GM18868 (cell line): ENCODE data around the gene CALB2.

ENCODE experiments used
- ATAC-seq: cut with Tn5 transposase; IDR thresholded peaks from one replicate; pipeline ENCODE4 v1.9.1; 2021; ENCODE audit warnings: mild to moderate bottlenecking, moderate library complexity; ENCODE audit not compliant: unreplicated experiment

Gene CALB2

DNA sequence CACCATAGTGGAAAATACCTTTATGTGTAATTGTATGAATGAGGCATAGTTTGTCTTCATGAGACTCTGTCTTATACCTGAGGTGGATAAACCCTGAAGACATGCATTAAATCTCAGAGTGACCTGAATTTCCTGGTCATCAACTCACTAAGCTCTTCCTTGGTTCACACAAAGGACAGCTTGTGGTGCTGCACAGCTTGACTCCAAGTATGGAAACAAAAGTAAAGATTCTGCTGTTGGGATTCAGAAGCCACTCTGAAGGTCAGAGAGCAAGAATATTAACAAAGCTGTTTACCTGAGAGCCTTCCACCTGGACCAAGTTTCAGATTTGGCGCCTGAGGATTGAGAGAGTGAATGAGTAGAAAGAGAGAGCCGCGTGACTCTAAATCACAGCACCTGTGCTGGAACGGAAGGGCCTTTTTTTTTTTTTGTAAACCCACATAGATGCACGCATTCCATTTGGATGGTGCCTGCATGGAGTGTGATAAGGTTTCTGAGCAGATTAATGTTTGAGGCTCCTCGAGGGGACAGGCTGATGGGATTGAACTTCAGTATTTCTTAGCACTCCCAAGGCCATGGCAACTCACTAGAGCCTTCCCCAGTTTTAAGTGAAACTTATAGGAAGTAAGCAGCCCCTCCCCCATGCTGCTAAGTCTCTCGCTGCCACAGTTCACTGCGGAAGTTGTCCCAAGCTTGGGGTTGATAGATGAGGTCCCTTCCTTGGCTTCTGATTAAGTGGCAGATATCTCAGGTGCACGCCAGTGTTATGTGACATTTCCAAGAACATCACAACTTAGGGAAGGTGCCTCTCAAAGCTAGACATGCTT, 28.7 kb downstream of the CALB2 start:
- ATAC-seq = no peak

DNA sequence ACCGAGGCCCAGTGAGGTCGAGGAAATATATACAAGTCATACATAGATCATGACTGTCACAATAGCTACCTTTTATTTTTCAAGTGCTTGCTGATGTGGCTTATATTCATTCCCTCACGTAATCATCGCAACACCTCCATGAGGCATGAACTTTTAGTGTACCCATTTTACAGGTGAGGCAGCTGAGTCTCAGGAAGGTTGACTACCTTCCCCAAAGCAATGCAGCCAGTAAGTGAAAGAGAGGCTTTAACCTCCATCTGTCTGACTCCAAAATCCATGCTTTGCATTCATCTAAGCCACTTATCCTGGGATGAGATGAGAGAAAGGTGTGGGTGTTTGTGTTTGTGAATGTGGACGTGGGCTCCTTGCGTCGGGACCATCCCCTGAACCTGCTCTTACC, 30.8 kb downstream of the CALB2 start:
- no peak for ATAC-seq

DNA sequence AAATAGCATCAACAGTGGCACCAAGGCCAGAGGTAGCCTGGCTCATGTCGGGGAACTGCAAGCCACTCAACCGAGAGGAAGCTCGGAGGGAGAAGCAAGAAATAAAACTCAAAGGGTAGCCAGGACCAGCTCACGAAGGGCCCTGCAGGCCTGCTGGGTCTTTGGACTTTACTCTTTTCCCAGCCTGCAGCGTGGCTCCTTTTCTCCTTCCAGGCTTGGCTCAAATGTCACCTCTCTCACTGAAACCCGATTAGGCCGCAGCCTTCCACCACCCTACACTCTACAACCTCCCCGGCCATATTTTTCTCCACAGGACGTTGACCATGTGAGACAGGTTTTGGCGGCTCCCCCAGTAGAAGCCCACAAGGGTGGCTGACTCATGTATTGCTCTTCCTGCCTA, 38.1 kb downstream of the CALB2 start:
- no peak for ATAC-seq

DNA sequence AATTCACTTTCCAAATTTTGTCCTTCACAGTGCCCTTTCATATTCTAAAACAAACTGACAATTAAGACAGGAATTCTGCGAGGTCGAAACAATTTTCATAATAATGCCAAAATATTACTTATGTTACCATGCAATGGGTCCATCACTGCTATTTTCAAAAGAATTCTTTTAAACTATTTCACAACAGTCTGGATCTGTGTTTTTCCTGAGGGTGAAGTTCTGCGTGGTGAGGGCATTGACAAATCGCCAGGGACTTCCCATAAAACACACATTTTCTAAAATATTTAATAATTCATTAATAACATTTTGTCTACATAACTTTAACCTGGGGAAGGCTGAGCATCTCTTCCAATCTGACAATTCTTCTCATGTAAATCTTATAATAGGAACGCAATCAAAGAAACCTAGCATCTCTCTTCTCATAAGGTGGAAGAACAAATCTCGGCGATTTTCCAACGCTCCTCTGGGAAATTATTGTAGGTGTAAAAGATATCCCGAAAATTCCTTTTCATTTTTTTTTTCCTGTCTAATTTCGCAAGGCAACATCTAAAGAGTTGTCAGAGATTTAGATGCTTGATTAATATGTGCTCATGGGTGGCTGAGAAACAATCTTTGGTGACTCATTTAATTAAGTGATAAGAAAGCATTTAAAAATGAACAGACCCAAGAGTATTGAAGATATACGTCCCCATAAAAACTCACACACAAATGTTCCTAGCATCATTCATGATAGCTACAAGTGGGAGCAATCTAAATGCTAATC, 41.5 kb downstream of the CALB2 start:
- no peak for ATAC-seq

DNA sequence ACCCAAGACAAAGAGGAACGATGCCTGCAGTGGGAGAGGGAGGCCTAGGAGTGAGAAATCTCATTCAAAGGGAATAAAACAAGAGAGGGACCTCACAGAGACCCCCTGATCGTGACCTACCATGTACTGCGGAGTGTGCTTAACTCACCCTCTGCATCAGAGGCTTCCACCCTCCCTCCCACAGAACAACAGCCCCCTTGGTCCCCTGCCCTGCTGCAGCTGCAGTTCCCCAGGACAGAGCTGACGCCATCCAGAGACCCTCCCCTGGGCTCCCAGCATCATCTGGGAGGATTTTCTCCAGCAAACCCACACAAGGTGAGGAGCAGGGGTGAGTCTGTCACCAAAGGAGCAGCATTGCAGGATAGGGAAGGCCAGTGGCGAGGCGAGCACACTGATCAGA, 43.5 kb downstream of the CALB2 start:
- no peak for ATAC-seq

DNA sequence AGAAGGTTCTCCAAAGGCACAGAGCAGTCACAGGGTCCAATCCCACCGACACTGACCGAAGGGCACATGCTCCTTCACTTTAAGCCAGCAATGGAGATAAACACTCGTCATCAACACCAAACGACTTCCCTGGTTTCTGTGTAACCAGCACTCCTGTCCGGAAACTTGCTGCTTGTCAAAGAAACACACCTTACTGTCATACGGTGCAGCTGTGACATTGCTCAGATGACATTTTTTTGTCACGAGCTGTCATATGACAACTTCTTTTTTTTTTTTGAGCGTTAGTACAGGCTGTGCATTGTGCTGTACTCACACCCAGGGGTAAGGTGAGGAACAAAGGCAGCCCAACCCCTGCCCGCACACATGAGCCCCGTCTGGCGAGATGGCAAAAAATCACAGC, 44.2 kb downstream of the CALB2 start:
- ATAC-seq = no peak

DNA sequence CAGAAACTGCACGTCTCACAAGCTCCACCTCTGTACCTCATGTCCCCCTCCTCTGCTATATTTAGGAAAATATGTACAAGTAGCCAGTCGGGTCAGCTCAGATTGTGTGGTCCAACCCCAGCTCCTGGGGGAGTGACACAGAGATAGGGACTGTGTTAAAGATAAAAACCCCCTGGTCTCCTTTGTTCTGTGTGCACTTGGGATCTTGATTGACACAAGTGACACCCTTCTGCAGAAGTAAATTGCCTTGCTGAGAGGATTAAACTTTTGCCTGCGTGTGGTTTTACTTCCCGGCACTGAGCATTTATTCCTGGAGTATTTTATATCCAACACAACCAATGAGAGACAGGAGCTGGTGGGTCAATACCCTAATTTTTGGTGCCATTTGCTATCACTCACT, 45.8 kb downstream of the CALB2 start:
- ATAC-seq = no peak

DNA sequence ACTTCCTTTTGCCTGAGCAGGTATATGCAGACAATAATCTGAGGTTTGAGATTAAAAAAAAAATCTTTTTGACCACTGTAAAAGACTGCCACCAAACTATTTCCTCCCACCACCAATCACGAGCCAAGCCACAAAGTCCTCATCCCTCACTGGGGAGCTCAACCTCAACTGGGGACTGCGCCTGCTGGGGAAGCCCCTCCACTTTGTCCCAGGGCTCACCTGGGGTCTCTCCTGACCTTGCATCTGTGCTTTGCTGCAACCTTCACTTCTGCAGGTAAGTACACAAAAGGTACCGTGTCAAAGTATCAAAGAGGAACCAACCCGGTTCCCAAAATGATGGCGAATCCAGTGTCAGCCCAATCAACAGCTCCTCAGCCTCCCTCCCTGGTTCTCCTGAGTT, 47.8 kb downstream of the CALB2 start:
- no peak for ATAC-seq

DNA sequence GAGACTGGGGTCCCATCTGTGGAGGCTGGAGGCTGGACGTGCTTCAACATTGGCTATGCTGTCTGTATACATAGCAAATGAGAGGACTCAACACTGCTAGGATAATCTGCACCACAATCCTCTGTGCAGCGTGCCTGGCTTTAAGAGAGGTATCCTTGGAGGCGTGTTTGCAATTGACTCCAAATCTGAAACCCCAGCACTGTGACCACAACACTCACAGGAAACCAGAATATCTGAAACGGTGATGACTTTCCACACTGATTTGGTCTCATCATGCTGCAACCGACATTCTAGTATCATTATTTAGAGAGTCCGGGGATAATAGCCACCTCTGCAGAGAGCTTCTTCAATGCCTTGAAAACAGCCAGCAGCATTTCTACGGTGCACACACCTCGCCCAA, 48.2 kb downstream of the CALB2 start:
- no peak for ATAC-seq

DNA sequence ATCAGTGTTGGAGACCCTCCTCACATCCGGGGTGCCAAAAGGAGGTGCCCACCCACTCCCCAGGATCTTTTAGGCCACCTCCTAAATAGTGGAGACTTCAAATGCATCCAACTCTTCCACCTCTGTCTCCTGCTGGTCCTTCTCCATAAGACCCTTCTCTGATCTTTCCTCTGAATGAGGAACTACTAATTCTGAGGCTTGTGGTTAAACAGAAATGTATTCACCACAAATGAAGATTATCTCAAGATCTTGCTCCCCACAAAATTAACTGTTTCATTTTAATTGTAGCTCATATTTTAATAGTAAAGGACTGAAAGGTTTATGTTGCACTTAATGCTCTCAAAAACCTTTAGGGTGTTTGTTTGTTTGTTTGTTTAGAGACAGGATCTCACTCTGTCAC, 49.2 kb downstream of the CALB2 start:
- ATAC-seq = no peak

DNA sequence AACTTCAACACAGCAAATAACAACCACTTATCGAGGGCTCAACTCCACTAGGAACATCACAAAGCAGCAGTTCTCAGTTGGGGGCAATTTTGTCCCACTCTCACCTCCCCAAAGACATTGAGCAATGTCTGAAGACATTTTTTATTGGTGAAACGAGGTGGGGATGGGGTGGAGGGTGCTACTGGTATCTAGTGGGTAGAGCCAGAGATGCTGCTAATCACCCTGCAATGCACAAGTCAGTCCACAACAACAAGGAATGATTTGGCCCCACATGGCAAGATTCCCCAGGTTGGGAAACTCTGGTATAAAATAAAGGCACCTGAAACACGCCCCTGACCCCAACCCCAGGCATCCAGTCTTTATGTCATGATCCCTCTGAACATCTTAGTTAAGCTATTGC, 50.0 kb downstream of the CALB2 start:
- no peak for ATAC-seq

DNA sequence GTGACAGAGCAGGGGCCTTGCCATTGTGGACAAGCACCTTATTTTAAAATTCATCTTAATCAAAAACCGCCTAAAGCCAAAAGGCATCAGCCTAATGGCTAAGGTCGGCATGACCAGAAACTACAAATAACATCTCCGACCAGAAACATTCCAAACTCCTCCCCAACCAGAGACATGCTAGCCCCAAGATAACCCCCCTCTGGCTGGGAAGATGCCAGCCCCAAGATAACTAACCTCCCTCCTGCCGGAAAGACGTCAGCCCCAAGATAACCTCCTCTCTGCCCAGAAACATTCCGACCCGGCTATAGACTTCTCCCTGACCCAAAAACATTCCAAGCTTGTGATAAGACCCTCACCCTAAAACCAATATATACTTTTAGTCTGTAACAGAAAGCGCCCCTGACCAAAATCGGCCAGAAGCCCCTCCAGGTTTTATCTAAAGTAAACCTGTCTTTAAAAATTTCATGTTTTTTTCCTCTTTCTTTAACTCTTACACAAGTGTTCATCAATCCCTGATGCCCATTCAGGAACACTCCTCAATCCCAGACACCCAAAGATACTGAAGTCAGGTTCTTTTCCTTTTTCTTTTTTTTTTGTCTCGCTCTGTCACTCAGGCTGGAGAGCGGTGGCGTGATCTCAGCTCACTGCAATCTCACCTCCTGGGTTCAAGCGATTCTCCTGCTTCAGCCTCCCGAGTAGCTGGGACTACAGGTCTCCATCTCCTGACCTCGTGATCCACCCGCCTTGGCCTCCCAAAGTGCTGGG, 50.7 kb downstream of the CALB2 start:
- no peak for ATAC-seq

DNA sequence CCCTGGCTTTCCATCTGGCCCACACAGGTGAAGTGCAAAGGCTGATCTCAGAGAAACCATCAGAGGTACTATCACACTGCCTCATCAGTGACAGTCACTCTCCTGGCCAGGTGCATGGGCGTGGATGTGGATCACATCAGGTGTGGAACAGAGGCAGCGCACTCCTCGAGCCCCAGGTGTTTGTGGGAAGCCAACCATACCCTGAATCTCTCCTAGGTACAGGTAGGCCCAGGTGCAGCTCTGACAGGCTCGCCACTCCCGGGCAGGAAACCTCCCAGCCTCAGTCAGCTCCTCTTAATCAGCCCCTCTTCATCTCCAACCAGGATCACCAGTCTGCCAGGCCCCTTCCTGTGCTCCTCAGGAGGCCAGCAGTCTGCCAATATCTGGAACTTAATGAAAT, 51.6 kb downstream of the CALB2 start:
- ATAC-seq = no peak

DNA sequence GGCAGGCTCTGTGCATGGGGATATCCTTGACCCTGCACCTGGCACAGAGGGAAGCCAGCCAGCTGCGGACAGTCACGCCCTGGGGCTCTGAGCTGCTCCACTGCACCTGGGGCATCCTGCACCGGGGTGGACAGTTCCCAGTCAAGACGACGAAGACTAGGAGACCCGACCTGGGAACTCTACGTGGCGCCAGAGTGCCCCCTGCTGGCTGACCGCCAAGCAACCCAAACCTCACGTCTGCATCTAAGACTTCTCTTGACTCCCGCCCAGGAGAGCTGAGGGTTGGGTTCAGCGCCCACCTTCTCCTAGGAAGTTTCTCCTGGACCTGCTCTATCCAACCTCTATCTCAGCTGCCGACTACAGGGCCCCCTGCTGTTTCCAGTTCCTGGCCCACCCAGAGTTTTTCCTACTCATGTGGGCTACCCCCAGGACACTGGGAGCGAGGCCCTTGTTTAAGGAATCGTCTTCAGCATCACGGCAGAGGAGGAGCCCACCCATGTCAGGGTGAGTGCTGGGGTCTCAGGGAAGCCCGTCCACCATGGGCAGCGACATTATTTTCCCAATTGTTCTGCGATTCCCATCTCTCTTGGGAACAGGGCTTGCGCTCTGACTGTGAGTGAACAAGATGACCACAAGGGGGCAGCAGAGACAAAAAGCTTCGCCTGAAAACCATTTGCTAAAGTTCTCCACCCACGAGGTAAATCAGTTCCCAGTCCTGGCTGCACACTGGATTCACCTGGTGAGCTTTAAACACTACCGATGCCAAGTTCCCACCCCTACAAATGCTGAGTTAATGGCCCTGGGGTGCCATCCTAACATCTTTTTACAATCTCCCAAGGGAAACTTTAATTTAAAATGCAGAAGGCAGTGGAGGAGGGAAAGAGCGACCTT, 54.0 kb downstream of the CALB2 start:
- ATAC-seq = no peak

DNA sequence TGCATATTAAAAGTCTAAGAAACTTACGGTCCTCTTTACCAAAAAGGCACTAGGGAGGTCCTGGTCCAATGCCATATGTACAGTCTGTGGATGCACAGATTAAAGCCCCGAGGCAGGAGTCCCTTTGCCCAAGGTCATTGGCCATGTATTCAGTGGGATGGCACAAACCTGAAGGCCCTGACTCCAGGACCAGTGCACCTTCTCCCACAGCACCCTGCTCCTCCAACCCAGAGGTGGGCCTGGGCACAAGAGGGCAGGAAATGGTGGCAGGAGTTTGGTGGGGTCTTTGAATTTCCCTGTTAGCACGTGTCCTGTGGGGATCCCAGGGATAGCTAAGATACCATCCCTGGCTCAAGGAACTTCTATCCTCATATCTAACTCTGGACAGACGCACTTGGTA, 54.8 kb downstream of the CALB2 start:
- no peak for ATAC-seq

DNA sequence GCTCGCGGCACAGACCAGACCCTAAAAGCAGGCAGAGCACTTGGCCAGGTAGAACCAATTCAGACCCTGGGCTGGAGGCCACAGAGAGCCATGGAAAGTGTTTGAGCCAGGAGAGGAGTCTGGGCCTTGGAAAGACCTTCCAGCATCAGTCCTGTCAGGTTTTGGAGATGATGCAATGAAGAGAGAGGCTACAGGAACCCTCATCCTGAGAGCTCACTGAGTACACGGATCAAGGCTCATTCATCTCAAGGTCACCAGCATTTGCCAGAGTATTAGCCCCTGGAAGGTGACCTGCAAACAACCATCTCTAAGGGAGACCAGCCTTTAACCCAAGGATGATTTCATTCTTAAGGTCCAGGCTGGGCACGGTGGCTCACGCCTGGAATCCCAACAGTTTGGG, 55.5 kb downstream of the CALB2 start:
- no peak for ATAC-seq

DNA sequence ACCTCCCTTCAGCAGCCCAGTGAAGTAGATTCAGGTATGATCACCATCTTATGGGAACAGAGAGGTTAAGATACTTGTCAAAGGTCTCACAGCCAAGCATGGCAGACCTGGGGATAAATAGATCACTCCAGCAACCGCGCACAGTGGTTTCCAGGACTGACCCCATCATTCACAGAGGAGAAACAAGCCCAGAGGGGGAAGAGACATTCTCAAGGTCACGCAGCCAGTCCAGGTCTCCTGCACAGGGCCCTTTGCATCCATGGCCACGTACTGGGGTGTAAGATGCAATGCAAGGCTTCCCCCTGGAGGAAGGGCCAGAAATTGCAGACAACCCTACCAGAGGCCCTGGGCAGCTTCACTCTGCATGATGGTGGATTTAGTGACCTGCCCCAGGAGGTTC, 63.4 kb downstream of the CALB2 start:
- no peak for ATAC-seq

DNA sequence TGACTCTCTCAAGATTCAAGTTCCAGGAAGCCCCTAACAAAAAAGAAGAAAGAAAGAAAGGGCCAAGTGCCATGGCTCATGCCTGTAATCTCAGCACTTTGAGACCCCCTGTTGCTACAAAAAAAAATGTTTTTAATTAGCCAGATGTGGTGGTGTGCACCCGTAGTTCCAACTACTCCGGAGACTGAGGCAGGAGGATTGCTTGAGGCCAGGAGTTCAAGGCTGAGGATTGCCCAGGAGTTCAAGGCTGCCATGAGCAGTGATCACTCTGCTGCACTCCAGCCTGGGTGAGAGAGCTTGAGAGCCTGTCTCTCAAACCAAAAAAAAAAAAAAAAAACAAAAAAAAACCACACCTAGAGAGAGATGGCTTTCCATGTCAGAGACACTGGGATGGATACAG, 64.5 kb downstream of the CALB2 start:
- ATAC-seq = no peak

DNA sequence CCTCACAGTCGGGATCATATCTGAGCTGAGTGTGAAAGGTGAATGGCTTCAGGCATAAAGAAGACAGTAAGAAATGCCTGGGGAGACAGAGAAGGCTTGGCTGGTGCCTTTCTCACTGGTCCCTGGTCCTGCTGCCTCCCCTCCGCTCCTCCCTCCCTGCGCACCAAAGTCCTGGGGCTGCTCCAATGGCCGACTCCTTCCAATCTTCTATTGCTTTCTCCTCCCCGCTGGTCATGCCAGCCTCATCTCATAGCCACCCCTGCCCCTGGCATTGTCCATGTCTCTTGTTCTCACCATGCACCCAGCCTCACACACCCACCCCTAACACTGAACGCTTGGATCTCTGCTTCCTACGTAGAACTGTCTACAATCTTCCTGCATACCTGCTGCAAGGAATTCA, 65.3 kb downstream of the CALB2 start:
- ATAC-seq = no peak

DNA sequence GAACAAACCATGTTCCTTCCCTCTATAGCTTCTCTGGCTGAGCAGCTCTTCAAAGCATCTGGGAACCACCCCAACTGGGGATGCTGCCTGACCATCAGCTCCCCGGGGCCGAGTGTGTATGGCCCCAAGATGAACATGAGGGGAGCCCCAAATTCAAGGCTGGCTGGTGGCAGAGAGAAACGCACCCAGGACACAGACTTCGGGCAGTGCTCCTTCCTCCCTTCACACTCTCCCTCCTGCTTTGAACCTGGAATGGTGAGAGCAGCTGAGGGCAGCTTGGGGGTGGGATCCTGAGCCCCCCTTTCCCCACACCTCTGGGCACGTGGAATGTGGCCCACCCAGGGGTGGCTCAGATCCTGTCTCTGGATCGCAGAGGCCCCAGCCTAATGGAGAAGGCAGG, 66.1 kb downstream of the CALB2 start:
- no peak for ATAC-seq

DNA sequence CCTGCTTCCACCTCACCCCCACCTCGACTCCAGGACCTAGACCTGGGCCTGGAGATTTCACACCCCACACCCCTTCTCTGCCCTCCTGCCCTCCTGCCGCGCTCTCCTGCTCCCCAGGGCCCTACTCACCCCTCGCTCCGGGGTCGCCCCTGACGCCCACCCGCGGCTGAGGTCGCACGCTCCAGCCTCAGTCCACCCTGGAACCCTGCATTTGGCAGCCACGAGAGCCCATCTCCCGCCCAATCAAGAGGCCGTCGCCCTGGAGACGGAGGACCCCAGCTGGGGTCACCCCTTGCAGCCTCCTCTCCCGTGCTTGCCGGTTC, 67.2 kb downstream of the CALB2 start:
- no peak for ATAC-seq
